SK-N-MC (cell line): Measurements from ENCODE around the gene DYDC2.

Experiments
- DNase-seq: peaks from one replicate; pipeline ENCODE4 v3.0.0-alpha.2; 2011; ENCODE audit warnings: low read depth, low spot score
- H3K27ac ChIP-seq: fragments of 200-600 bp; sonication (generic); 2 replicates; pipeline ENCODE4 v1.5.1; 2016; ENCODE audit warnings: mixed run types
- H3K36me3 ChIP-seq: fragments of 200-600 bp; sonication (generic); 2 replicates; pipeline ENCODE4 v1.6.1; 2017; ENCODE audit warnings: antibody characterized with exemption, low read length, mixed read lengths; ENCODE audit not compliant: insufficient read depth
- H3K4me3 ChIP-seq: fragments of 200-600 bp; sonication (generic); 2 replicates; pipeline ENCODE4 v1.5.1; 2016
- H3K9ac ChIP-seq: fragments of 200-600 bp; sonication (generic); 2 replicates; pipeline ENCODE4 v1.8.0; 2017; ENCODE audit warnings: mixed run types, mixed read lengths; ENCODE audit not compliant: insufficient read length
- H3K9me3 ChIP-seq: fragments of 200-600 bp; sonication (generic); 2 replicates; pipeline ENCODE4 v1.6.1; 2017; ENCODE audit warnings: low read depth, mild to moderate bottlenecking, antibody characterized with exemption, low read length, moderate library complexity, mixed read lengths
- EZH2 ChIP-seq: fragments of 200-600 bp; sonication (generic); IDR thresholded peaks from one replicate; pipeline ENCODE4 v1.6.1; 2017; ENCODE audit warnings: antibody characterized with exemption
- FOXP2 ChIP-seq: optimal IDR thresholded peaks from 2 replicates; pipeline ENCODE3; 2011; ENCODE audit warnings: mild to moderate bottlenecking, moderate library complexity; ENCODE audit not compliant: insufficient read depth; ENCODE audit errors: extremely low read length, control extremely low read depth
- POLR2AphosphoS5 ChIP-seq: IDR thresholded peaks from 2 replicates; pipeline ENCODE4 v1.6.1; 2012; ENCODE audit warnings: mild to moderate bottlenecking, low read depth, low read length, borderline replicate concordance

The DYDC2 gene, protein sequence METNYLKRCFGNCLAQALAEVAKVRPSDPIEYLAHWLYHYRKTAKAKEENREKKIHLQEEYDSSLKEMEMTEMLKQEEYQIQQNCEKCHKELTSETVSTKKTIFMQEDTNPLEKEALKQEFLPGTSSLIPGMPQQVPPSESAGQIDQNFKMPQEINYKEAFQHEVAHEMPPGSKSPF

DNA sequence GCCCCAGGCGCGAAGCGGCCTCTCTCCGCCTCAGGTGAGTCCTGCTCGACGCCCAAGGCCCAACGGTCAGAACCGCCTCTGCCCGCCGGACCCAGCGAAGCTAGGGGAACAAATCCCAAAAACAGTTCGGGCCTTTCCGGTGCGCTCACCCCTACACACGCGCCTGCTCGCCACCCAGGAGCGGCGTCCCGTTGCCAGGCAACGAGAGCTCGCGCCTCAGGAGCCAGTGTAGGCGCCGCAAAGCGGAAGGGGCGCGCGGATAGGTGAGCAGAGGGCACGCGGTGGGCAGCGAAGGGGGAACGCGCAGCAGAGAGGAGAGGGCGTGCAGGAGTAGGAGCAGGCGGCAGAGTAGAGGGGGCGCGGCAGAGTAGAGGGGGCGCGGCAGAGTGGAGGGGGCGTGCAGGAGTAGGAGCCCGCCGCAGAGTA is at the start of gene DYDC2, which contains the start of gene DYDC1:
Gene DYDC2 (plus strand): TSS at position 219 of the 426 bp plus-strand sequence. CDS start 5,663 bp downstream, outside the sequence.
Gene DYDC1 (minus strand): TSS at position 193 of the 426 bp plus-strand sequence. CDS start 4,154 bp downstream, outside the sequence.
- Histone ChIP-seq H3K9me3 (no peaks in the 10 kb centered on the region), H3K4me3 (peak within 1 kb of the TSS; percentile 67), H3K27ac (no peak within 1 kb of the TSS), H3K36me3 (no peaks in the 10 kb centered on the region), H3K9ac (no peak within 1 kb of the TSS)
- TF ChIP-seq FOXP2 (no peak), POLR2AphosphoS5 (no peak), EZH2 (no peak)
- DNase-seq = no peak

DNA sequence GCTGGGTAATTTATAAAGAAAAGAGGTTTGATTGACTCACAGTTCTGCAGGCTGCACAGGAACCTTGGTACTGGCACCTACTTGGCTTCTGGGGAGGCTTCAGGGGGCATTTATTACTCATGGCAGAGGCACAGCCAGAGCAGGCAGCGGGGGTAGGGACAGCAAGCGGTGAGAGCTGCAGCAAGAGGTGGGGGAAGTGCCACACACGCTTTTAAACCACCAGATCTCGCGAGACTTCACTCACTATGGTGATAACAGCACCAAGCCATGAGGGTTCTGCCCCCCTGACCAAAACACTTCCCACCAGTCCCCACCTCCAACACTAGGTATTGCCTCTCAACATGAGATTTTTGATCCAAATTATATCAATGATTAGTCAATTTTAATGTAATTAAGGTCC is 43.1 kb upstream of the DYDC2 start:
- no peaks in the 10 kb centered on the region for H3K36me3 ChIP-seq
- no peak overlapping the region for H3K9ac ChIP-seq
- TF ChIP-seq FOXP2 (no peak), EZH2 (no peak), POLR2AphosphoS5 (no peak)
- DNase-seq = no peak
- H3K27ac ChIP-seq = no peak overlapping the region
- no peak overlapping the region for H3K4me3 ChIP-seq
- no peaks in the 10 kb centered on the region for H3K9me3 ChIP-seq

DNA sequence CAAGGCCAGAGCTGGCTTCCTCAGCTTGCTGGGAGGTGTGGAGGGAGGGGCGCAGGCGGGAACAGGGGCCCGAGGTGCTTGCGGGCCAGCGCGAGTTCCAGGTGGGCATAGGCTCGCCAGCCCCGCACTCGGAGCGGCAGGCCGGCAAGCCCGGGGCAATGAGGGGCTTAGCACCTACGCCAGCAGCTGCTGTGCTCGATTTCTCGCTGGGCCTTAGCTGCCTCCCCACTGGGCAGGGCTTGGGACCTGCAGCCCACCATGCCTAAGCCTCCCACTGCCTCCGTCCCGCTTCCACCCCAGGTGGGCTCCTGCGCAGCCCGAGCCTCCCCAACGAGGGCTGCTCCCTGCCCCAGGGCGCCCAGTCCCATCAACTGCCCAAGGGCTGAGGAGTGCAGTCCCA is 41.2 kb upstream of the DYDC2 start:
- H3K4me3 ChIP-seq = no peak overlapping the region
- TF ChIP-seq FOXP2 = no peak
- no peak for TF ChIP-seq POLR2AphosphoS5
- no peak for TF ChIP-seq EZH2

DNA sequence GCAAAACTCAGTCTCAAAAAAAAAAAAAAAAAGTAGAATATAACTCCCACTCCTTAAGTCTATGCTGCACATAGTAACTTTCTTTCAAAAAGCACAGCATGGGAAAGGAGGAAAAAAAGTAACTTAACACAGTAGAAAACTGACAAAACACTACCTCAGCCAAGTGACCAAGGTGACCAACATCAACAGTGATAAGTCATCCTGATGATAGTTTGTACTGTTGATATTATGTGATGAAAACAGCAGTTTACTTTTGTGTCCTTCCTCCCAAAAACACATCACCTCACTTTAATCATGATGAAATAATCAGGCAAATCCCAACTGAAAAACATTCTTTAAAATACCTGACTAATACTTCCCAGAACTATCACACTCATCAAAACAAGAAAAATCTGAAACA is 37.8 kb upstream of the DYDC2 start:
- Histone ChIP-seq H3K27ac (no peak overlapping the region), H3K9me3 (no peaks in the 10 kb centered on the region), H3K4me3 (no peak overlapping the region), H3K9ac (no peak overlapping the region), H3K36me3 (no peaks in the 10 kb centered on the region)
- TF ChIP-seq EZH2 (no peak), FOXP2 (no peak), POLR2AphosphoS5 (no peak)
- DNase-seq = no peak

More for the DNA sequence above, 41.2 kb upstream of the DYDC2 start:
- Histone ChIP-seq H3K27ac (no peak overlapping the region), H3K36me3 (no peaks in the 10 kb centered on the region), H3K9me3 (no peaks in the 10 kb centered on the region), H3K9ac (no peak overlapping the region)
- no peak for DNase-seq

DNA sequence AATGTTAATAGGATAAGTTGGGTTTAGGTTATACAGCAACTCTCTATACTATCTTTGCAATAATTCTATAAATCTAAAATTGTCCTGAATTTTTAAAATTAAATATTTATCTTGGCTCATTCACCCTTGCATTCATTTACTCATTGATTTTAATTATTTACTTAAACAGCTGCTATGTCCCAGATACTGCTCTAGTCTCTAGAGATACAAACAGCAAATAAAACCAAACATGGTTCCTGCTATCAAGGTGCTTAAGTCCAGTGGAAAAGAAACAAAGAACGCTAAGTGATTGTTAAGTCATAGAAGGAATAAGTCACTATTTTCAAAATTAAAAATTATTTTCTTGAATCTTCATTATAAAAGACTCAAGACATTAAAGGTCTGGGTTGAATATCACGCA is 37.3 kb upstream of the DYDC2 start:
- Histone ChIP-seq H3K9me3 (no peaks in the 10 kb centered on the region), H3K4me3 (no peak overlapping the region), H3K27ac (no peak overlapping the region), H3K9ac (no peak overlapping the region), H3K36me3 (no peaks in the 10 kb centered on the region)
- TF ChIP-seq POLR2AphosphoS5 = no peak
- TF ChIP-seq EZH2 = no peak
- no peak for TF ChIP-seq FOXP2
- no peak for DNase-seq

DNA sequence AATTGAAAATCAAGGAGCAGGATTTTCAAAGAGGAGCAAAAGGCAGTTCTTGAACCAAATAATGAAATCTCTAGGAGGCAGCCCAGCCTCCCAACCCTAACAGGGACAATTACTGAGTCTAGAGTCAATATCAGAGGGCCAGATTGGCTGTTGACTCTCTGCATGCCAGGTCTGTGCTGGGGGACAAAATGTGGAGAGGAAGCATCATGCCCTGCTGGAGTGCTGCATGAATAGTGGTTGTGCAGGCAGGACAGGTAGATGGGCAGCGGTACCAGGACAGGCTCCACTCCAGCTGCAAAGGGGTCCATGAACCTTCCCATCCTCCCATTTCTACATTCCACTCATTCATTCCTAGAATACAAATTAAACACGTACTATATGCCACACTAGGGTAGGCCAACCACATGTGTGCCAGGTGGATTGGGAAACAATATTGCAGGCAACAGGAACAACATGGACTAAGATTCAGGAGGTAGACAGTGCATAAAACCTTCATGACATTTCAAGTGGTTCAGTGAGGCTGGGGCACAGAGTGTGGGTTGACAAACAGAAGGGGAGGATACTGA is 36.8 kb upstream of the DYDC2 start:
- no peaks in the 10 kb centered on the region for H3K9me3 ChIP-seq
- H3K4me3 ChIP-seq = no peak overlapping the region
- H3K36me3 ChIP-seq = no peaks in the 10 kb centered on the region
- H3K27ac ChIP-seq = no peak overlapping the region
- TF ChIP-seq POLR2AphosphoS5 (no peak), FOXP2 (no peak), EZH2 (no peak)
- no peak for DNase-seq
- no peak overlapping the region for H3K9ac ChIP-seq

DNA sequence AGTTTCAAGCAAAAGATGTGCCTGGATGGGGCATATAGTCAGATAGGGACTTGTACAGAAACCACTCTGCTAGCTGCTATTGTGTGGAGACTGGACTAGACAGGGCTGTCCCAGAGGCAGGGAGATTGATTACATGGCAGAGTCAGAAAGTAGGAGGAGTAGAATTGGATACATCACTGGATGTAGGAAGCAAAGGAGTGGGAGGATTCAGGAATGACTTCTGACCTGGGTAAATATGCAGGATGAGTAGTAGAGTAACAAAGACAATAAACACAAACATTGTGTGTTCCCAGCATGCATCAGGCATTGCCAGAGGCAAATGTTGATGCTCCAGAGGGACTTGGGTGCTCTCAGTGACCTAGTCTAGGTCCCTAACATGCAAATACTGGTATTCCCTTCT is 36.2 kb upstream of the DYDC2 start:
- DNase-seq = no peak
- Histone ChIP-seq H3K4me3 (no peak overlapping the region), H3K9ac (no peak overlapping the region), H3K9me3 (no peaks in the 10 kb centered on the region), H3K27ac (no peak overlapping the region), H3K36me3 (no peaks in the 10 kb centered on the region)
- TF ChIP-seq EZH2 (no peak), POLR2AphosphoS5 (no peak), FOXP2 (no peak)

DNA sequence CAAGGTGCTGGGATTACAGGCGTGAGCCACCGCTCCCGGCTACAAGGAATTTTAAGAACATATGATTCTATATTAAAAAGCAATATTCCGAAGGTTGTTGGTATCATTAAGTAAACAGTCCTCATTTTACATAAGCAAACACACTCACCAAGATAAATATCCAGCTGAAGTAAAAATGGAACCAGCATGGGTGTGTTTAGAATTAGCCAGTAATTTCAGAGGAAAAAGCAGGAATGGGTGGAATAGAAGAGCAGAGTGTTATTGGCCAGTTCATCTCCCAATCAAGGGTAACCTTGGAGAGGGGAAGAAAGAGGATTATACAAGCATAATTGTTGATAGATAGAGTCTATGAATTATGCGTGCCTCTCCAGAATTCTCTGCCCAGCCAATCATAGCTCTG is 35.4 kb upstream of the DYDC2 start:
- Histone ChIP-seq H3K36me3 (no peaks in the 10 kb centered on the region), H3K27ac (no peak overlapping the region), H3K9me3 (no peaks in the 10 kb centered on the region), H3K9ac (no peak overlapping the region), H3K4me3 (no peak overlapping the region)
- TF ChIP-seq POLR2AphosphoS5 (no peak), EZH2 (no peak), FOXP2 (no peak)
- no peak for DNase-seq

DNA sequence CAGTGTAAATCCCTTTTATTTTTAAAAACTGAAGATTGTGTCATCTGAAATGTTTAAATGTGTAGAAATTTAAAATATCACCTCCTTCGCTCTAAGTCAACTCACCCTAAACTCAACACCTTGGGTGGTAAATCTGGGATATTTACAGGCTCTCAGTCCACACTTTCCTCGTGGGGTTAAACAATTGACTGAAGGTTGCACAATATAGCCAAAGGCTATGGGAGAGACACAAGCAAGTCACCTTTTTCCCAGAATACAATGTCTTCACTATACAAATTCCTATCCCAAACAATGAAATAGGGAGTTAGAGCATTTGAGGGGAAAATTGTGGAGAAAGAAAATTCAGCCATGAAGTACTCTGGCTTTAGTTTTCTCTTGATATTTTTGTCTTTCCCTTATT is 34.4 kb upstream of the DYDC2 start:
- Histone ChIP-seq H3K27ac (no peak overlapping the region), H3K9ac (no peak overlapping the region), H3K9me3 (no peaks in the 10 kb centered on the region), H3K4me3 (no peak overlapping the region), H3K36me3 (no peaks in the 10 kb centered on the region)
- no peak for TF ChIP-seq EZH2
- TF ChIP-seq POLR2AphosphoS5 = no peak
- TF ChIP-seq FOXP2 = no peak
- no peak for DNase-seq
